AG04450 (cell line): Measurements from ENCODE around the gene CDAN1. TPM values are rescaled to one million over a fixed set of nuclear protein-coding genes. Genes with fewer than 3 reads are reported as not detected.

Source experiments
- CTCF ChIA-PET: fragments of 300-600, 350-600 bp; formaldehyde crosslinking; extraction: SDS; loops from one replicate; lab custom pipeline; 2022; ENCODE audit warnings: antibody characterized with exemption, inconsistent platforms; lab: Charles Lee
- POLR2A ChIA-PET: fragments of 350-600 bp; formaldehyde crosslinking; extraction: SDS; loops from one replicate; lab custom pipeline; 2021; ENCODE audit warnings: antibody characterized with exemption, inconsistent platforms; lab: Yijun Ruan, JAX
- DNase-seq: peaks from one replicate; pipeline ENCODE4 v3.0.0-alpha.2; 2011; ENCODE audit warnings: low read depth, low spot score
- H3K27ac ChIP-seq: one replicate; pipeline ENCODE4 v1.5.1; 2012; ENCODE audit warnings: low read depth, low read length, control low read depth
- H3K27me3 ChIP-seq: one replicate; pipeline ENCODE4 v1.6.0; 2012; ENCODE audit warnings: low read length; ENCODE audit not compliant: control insufficient read depth, insufficient read depth
- H3K4me3 ChIP-seq: 2 replicates; pipeline ENCODE4 v1.5.1; 2011; ENCODE audit warnings: mild to moderate bottlenecking, low read depth, low read length, control low read depth
- H3K9me3 ChIP-seq: 2 replicates; pipeline ENCODE4 v1.5.1; 2012; ENCODE audit warnings: low read length; ENCODE audit not compliant: control insufficient read depth, insufficient read depth
- polyA plus RNA-seq: library from polyadenylated mRNA; depleted of rRNA; stranded (reverse); fragments of >200 nt; gene quantifications from 2 replicates; pipeline ENCODE4 v1.2.3, GENCODE V29; 2011
- TF ChIP-seq, protein P1 (sequence below): IDR thresholded peaks from 2 replicates; pipeline ENCODE4 v1.5.1; 2011; ENCODE audit warnings: low read depth, low read length, control low read depth, inconsistent platforms

CDAN1 gene
- polyA plus RNA-seq, 1 experiment: 3.9 TPM

- Histone ChIP-seq H3K9me3 (no peaks in the 10 kb centered on the region), H3K27ac (no peak overlapping the region), H3K27me3 (no peaks in the 10 kb centered on the region), H3K4me3 (no peak overlapping the region)
- ChIA-PET CTCF (no interaction called here), POLR2A (no interaction called here)
- TF ChIP-seq, protein P1, sequence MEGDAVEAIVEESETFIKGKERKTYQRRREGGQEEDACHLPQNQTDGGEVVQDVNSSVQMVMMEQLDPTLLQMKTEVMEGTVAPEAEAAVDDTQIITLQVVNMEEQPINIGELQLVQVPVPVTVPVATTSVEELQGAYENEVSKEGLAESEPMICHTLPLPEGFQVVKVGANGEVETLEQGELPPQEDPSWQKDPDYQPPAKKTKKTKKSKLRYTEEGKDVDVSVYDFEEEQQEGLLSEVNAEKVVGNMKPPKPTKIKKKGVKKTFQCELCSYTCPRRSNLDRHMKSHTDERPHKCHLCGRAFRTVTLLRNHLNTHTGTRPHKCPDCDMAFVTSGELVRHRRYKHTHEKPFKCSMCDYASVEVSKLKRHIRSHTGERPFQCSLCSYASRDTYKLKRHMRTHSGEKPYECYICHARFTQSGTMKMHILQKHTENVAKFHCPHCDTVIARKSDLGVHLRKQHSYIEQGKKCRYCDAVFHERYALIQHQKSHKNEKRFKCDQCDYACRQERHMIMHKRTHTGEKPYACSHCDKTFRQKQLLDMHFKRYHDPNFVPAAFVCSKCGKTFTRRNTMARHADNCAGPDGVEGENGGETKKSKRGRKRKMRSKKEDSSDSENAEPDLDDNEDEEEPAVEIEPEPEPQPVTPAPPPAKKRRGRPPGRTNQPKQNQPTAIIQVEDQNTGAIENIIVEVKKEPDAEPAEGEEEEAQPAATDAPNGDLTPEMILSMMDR: no peak
- DNase-seq: no peak
Observed at GRCh38 chr15:42721016-42721415, 15.9 kb downstream of the CDAN1 start.

DNA sequence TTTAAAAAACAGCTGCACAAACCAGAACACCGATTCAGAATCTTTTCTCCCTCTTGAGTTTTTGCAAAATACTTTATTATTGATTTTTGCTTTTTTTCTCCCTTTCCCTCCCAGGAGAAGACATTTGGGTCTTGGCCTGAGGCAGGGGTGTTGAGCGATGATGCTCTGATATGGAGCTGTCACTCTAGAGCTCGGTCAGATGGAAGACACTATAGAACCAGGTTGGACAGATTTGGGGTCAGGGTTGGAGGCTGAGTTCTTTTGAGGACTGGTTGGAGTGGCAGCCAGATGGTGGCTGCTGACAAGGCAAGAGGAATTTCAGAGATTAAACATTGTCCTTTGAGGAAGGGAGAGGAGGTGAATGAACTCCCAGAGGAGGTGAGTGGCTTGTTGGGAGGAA is 16.9 kb downstream of the CDAN1 start:
- H3K27me3 ChIP-seq: no peaks in the 10 kb centered on the region
- no peak for DNase-seq
- no peaks in the 10 kb centered on the region for H3K9me3 ChIP-seq
- no peak overlapping the region for H3K27ac ChIP-seq
- ChIA-PET CTCF (no interaction called here), POLR2A (no interaction called here)
- TF ChIP-seq, protein P1: no peak
- no peak overlapping the region for H3K4me3 ChIP-seq

- no peak for DNase-seq
- no peak overlapping the region for H3K27ac ChIP-seq
- no peaks in the 10 kb centered on the region for H3K27me3 ChIP-seq
- no peaks in the 10 kb centered on the region for H3K9me3 ChIP-seq
- ChIA-PET CTCF (no interaction called here), POLR2A (interaction anchor here (0.6 kb wide), 1 partner anchor 395 kb away, joined by 3 read pairs; no protein-coding TSS in a partner anchor)
- H3K4me3 ChIP-seq: no peak overlapping the region
- TF ChIP-seq, protein P1: no peak
Observed at GRCh38 chr15:42719043-42719442, 17.9 kb downstream of the CDAN1 start.

GRCh38 chr15:42716626-42717025 is 20.3 kb downstream of the CDAN1 start:
- Histone ChIP-seq H3K27ac (no peak overlapping the region), H3K9me3 (no peaks in the 10 kb centered on the region), H3K4me3 (no peak overlapping the region), H3K27me3 (no peaks in the 10 kb centered on the region)
- POLR2A ChIA-PET: interaction anchor here (0.6 to 0.7 kb wide), 2 partner anchors 9 to 223 kb away, joined by 3 to 6 read pairs; no protein-coding TSS in a partner anchor
- TF ChIP-seq, protein P1: no peak
- CTCF ChIA-PET: interaction anchor here (1.4 kb wide), 1 partner anchor 13 kb away, joined by 5 read pairs; no protein-coding TSS in a partner anchor
- DNase-seq: no peak

- TF ChIP-seq, protein P1: no peak
- H3K27ac ChIP-seq: no peak overlapping the region
- ChIA-PET CTCF (interaction anchor here (1.0 kb wide), 1 partner anchor 210 kb away, joined by 3 read pairs; no protein-coding TSS in a partner anchor), POLR2A (interaction anchor here (0.7 kb wide), 1 partner anchor 222 kb away, joined by 3 read pairs; no protein-coding TSS in a partner anchor)
- H3K27me3 ChIP-seq: no peaks in the 10 kb centered on the region
- no peak for DNase-seq
- H3K4me3 ChIP-seq: no peak overlapping the region
- no peaks in the 10 kb centered on the region for H3K9me3 ChIP-seq
Observed at GRCh38 chr15:42716125-42716524, 20.8 kb downstream of the CDAN1 start.
